Measurements from ENCODE around the gene PI3.
"Not testable (repeated sequence)": the region's sequence is repeated elsewhere in the genome, so short reads cannot be mapped to it uniquely, and the experiment has no call there.

PI3 gene, protein sequence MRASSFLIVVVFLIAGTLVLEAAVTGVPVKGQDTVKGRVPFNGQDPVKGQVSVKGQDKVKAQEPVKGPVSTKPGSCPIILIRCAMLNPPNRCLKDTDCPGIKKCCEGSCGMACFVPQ

DNA sequence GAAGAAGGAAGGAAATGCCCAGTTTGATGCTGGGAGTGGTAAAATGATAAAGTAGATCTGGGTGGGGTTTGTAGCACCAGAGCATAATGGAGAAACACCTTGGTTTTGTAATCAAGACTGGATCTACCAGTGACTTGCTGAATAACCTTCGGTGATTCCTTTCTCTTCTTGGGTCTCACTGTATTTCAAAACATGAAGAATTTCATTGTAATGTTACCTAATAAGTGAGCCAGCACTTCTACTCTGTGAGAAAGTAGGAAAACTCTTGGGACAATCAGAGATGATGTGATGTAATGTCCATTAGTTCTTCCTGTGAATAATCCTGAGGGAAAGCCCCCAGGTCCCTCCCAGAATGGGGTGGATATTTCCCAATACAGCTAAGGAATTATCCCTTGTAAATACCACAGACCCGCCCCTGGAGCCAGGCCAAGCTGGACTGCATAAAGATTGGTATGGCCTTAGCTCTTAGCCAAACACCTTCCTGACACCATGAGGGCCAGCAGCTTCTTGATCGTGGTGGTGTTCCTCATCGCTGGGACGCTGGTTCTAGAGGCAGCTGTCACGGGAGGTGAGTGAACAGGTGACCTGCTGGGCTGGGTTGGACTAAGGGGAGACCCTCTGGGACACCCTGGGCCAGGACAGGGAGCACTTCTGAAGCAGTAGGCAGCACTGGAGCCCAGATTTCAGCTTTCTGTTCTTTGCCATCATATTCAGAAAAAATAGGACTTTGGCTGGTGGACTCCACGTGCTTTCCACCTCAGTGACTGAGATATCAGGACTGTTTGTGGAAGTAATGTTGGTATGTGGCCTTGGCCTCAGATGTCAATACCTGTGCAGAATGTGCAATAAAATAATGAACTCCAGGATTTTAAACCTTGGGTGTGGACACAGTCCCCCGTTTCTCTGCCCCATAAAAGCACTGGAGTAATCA, at the start of gene PI3:
PI3 (plus strand) TSS at position 469 of the 931 bp plus-strand sequence; CDS start at position 490, 21 bp downstream.
- ATAC-seq, result no peak
- Mint-ChIP-seq H3K27ac (no peak within 1 kb of the TSS), H3K4me1 (no peaks in the 10 kb centered on the region), H3K27me3 (peaks cover 28% of the 10 kb centered on the region), H3K4me3 (no peak within 1 kb of the TSS), H3K9me3 (no peaks in the 10 kb centered on the region)
- no peak for DNase-seq

DNA sequence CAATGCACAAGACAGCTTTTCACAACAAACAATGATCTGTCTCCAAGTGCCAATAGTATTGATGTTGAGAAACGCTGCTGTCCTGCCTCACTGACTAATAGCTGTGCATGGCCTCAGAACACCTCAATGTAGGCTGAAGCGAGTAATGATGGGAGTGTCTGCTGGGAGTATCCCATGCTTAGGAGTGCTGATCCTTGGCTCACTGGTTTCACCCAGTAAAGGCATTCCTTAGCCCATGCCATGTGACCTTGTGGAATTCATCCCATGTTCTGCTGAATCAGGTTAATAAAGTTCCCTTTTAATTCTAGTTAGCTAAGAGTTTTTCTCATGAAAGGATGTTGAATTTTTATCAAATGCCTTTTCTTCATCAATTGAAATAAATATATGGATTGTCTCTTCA, 46.6 kb upstream of the PI3 start:
- H3K4me3 Mint-ChIP-seq, result no peak overlapping the region
- ATAC-seq (no peak), DNase-seq (no peak)
- no peak overlapping the region for H3K27ac Mint-ChIP-seq
- H3K27me3 Mint-ChIP-seq, result peaks cover 68% of the 10 kb centered on the region
- H3K4me1 Mint-ChIP-seq, result no peaks in the 10 kb centered on the region
- H3K9me3 Mint-ChIP-seq, result no peaks in the 10 kb centered on the region

DNA sequence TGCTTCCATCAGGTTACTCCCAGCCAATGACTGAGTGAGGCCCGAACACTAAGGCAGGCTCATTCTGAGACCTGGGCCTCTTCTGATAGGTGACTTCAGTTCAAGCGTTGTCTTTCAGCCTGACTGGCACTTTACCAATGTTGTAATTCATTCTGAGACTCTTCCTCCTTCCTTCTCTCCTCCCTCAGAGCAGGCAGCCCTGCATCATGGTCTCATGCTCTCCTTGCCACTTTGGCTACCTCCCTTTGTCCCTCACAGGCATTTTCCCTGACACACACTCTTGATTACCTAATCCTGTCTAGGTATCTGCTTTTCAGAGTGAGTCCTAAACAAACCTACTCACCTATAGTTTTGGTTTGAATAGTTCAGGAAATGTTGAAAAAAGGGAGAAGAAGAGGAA, 37.8 kb upstream of the PI3 start:
- Mint-ChIP-seq H3K4me3 (no peak overlapping the region), H3K27me3 (peaks cover 33% of the 10 kb centered on the region), H3K9me3 (no peaks in the 10 kb centered on the region), H3K4me1 (no peaks in the 10 kb centered on the region), H3K27ac (no peak overlapping the region)
- DNase-seq (no peak), ATAC-seq (no peak)

DNA sequence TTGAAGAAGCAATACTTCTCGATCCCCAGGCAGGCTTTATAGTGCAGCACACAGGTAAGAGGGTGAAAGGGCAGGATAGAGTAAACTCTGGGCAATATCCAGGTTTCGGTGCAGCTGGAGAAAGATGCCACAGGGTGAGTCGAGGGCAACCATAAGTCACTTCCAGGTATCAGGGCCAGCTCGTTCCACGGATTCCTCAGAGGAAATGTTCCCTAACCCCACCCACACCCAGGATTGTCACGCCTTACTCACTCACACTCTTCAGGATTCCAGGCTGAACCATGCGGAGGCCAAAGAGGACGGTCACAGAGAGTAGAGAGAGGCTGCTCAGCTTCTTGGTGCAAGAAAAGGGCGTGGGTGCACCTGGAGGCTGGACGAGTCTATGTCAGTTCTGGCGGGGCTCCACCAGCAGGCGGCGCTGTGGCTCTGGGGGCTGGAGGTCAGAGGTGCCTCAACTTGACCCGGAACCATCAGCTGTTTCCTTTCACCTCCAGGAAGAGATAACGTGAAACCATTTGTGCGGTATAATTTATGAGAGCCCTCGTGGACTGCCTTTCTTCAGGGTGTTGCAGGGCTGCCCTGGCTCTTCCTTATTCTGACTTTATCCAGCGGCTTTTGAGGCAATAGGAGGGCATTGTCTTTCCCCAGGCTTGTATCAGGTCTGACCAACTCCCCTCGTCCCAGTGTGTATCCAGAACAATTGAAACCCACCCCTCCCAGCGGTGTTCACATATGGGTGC, 36.0 kb upstream of the PI3 start:
- ATAC-seq, result peak; percentile 92
- peaks cover 17% of the 10 kb centered on the region for H3K27me3 Mint-ChIP-seq
- no peak overlapping the region for H3K4me3 Mint-ChIP-seq
- H3K4me1 Mint-ChIP-seq, result no peaks in the 10 kb centered on the region
- H3K27ac Mint-ChIP-seq, result no peak overlapping the region
- H3K9me3 Mint-ChIP-seq, result no peaks in the 10 kb centered on the region
- peak; percentile 76 to 81 for DNase-seq

DNA sequence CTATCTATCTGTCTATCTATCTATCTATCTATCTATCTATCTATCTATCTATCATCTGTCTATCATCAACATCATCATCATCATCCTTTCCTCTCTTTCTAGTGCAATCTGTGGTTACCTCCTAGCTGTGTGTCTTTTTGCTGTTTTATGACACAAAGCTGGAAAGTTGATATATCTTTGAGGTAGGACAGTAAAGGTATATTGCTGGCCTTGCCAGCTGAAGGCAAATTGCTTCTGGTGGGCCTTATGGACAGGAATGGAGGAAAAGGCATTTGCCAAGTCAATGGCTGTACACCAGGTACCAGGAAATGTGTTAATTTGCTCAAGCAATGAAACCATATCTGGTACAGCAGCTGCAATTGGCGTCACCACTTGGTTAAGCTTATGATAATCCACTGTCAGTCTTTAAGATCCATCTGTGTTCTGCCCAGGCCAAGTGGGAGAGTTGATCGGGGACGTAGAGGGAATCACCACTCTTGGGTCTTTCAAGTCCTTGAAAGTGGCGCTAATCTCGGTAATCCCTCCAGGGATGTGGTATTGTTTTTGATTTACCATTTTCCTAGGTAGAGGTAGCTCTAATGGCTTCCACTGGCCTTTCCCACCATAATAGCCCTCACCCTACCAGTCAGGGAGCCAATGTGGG, 34.8 kb upstream of the PI3 start:
- H3K9me3 Mint-ChIP-seq, ATAC-seq: not testable (repeated sequence)

DNA sequence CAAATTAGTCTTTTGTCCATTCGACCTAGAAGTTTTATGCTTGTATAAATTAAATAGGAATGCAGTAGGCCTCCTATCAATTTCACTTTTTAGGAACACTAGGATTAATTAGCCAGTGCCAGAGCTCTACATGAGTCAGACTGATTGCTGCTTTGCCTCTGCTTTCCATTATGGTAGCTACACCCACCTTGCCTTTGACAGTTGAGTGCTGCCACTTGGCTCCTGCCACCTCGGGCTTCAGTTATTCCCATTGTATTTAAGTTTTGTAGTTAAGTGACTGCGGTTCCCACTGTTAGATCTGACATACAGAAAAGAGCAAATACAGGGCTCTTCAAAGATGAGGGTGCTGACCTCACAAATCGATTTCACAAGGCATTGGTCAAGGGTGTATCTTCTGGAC, 33.9 kb upstream of the PI3 start:
- H3K4me3 Mint-ChIP-seq, result no peak overlapping the region
- DNase-seq (no peak), ATAC-seq (no peak)
- H3K27me3 Mint-ChIP-seq, result peaks cover 17% of the 10 kb centered on the region
- no peaks in the 10 kb centered on the region for H3K4me1 Mint-ChIP-seq
- H3K27ac Mint-ChIP-seq, result no peak overlapping the region
- no peaks in the 10 kb centered on the region for H3K9me3 Mint-ChIP-seq

More for the DNA sequence above, 34.8 kb upstream of the PI3 start:
- H3K27me3 Mint-ChIP-seq, result peaks cover 14% of the 10 kb centered on the region
- DNase-seq, H3K27ac Mint-ChIP-seq, H3K4me3 Mint-ChIP-seq, H3K4me1 Mint-ChIP-seq: not testable (repeated sequence)

GRCh38 chr20:45149062-45149461, 25.6 kb upstream of the PI3 start:
- no peaks in the 10 kb centered on the region for H3K9me3 Mint-ChIP-seq
- no peak overlapping the region for H3K4me3 Mint-ChIP-seq
- DNase-seq (no peak), ATAC-seq (no peak)
- H3K27ac Mint-ChIP-seq, result no peak overlapping the region
- H3K27me3 Mint-ChIP-seq, result peaks cover 64% of the 10 kb centered on the region
- H3K4me1 Mint-ChIP-seq, result no peaks in the 10 kb centered on the region

DNA sequence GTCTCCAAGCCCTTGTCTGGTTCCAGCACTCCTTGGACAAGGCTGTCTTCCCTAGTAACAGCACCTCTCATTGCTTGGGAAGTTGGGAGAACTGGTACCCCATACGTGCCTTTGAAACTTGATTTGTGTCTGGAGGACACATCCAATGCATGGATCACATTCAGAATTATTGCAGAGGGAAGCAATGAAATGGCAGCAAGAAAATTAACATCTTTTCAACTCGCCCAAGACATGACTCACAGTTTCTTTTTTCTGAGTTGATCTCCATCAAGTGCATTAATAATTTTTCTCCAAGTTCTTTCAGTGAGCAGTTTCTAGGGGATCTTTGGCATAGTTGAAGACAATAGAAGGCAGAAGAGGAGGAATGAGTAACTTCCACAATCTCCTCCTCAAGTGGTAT, 22.3 kb upstream of the PI3 start:
- Mint-ChIP-seq H3K9me3 (no peaks in the 10 kb centered on the region), H3K27ac (no peak overlapping the region), H3K27me3 (peaks cover 57% of the 10 kb centered on the region), H3K4me1 (no peaks in the 10 kb centered on the region), H3K4me3 (no peak overlapping the region)
- ATAC-seq (no peak), DNase-seq (no peak)

- Mint-ChIP-seq H3K4me3 (no peak overlapping the region), H3K4me1 (no peaks in the 10 kb centered on the region), H3K27me3 (peaks cover 53% of the 10 kb centered on the region), H3K9me3 (peaks cover 0 to 1% of the 10 kb centered on the region in 2 donors), H3K27ac (no peak overlapping the region)
- ATAC-seq (no peak), DNase-seq (no peak)
These were observed 21.6 kb upstream of the PI3 start for GRCh38 chr20:45153147-45153546.

- H3K4me3 Mint-ChIP-seq, result no peak overlapping the region
- DNase-seq (no peak), ATAC-seq (no peak)
- H3K9me3 Mint-ChIP-seq, result peaks cover 6 to 7% of the 10 kb centered on the region in 2 donors
- no peaks in the 10 kb centered on the region for H3K4me1 Mint-ChIP-seq
- H3K27ac Mint-ChIP-seq, result no peak overlapping the region
- H3K27me3 Mint-ChIP-seq, result peaks cover 47% of the 10 kb centered on the region
These were observed 20.9 kb upstream of the PI3 start for GRCh38 chr20:45153752-45154151.

DNA sequence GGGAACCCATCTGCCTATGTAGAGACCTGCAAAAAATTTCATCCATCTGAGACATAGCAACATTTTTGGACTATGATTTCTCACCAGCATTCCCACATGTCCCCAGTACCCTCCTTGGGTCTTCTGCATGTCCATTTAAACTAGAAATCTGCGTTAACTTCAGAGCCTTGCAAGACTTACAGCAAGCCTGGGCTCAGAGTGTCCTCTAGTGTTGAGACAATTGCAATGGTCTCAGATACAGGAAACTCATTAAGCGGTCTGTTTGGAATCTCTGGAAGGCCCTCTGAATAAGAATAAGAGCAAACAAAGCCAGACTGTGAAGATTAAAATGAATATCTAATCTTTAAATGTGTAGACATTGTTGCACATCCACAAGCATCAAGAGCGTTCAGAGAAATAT, 20.5 kb upstream of the PI3 start:
- DNase-seq (no peak), ATAC-seq (no peak)
- peaks cover 10 to 12% of the 10 kb centered on the region in 2 donors for H3K9me3 Mint-ChIP-seq
- no peaks in the 10 kb centered on the region for H3K4me1 Mint-ChIP-seq
- H3K27ac Mint-ChIP-seq, result no peak overlapping the region
- peaks cover 43% of the 10 kb centered on the region for H3K27me3 Mint-ChIP-seq
- H3K4me3 Mint-ChIP-seq, result no peak overlapping the region

GRCh38 chr20:45154794-45155193, 19.9 kb upstream of the PI3 start:
- ATAC-seq, H3K4me1 Mint-ChIP-seq, H3K4me3 Mint-ChIP-seq, DNase-seq, H3K27ac Mint-ChIP-seq: not testable (repeated sequence)
- Mint-ChIP-seq H3K9me3 (peaks cover 13 to 14% of the 10 kb centered on the region in 2 donors), H3K27me3 (peaks cover 37% of the 10 kb centered on the region)

- DNase-seq (no peak), ATAC-seq (no peak)
- H3K4me3 Mint-ChIP-seq, result no peak overlapping the region
- H3K4me1 Mint-ChIP-seq, result no peaks in the 10 kb centered on the region
- no peak overlapping the region for H3K27ac Mint-ChIP-seq
- H3K9me3 Mint-ChIP-seq, result peaks cover 13 to 23% of the 10 kb centered on the region in 2 donors
- H3K27me3 Mint-ChIP-seq, result peaks cover 42% of the 10 kb centered on the region
These were observed 18.0 kb upstream of the PI3 start for GRCh38 chr20:45156713-45157112.

- Mint-ChIP-seq H3K9me3 (peaks cover 13 to 23% of the 10 kb centered on the region in 2 donors), H3K27ac (no peak overlapping the region), H3K27me3 (peaks cover 40% of the 10 kb centered on the region), H3K4me3 (no peak overlapping the region), H3K4me1 (no peaks in the 10 kb centered on the region)
- DNase-seq (no peak), ATAC-seq (no peak)
These were observed 16.7 kb upstream of the PI3 start for GRCh38 chr20:45157962-45158361.

GRCh38 chr20:45163083-45163803, 11.5 kb upstream of the PI3 start:
- Mint-ChIP-seq H3K27ac (no peak overlapping the region), H3K4me3 (no peak overlapping the region), H3K4me1 (no peaks in the 10 kb centered on the region), H3K9me3 (peaks cover 11 to 38% of the 10 kb centered on the region in 2 donors), H3K27me3 (peaks cover 60% of the 10 kb centered on the region)
- DNase-seq, result no peak
- ATAC-seq, result no peak
